Endothelial cell of umbilical vein (primary cell): ENCODE measurements around the gene DACT3.

Source experiments
- CTCF ChIP-seq, 2 donors: IDR thresholded peaks; 1 replicate in 1 of 2; 2 replicates in 1 of 2; pipeline ENCODE4 v1.5.1; 2011; ENCODE audit warnings: low read length in 2 of 2, mild to moderate bottlenecking in 2 of 2, moderate library complexity in 2 of 2, control low read depth in 1 of 2, inconsistent platforms in 1 of 2, low read depth in 1 of 2; ENCODE audit not compliant: insufficient read depth in 1 of 2; ENCODE audit errors: extremely low read depth in 1 of 2
- JUN ChIP-seq: IDR thresholded peaks from 2 replicates; pipeline ENCODE4 v1.6.1; 2011; ENCODE audit warnings: borderline replicate concordance, low read depth; ENCODE audit not compliant: insufficient read length, insufficient read depth
- POLR2AphosphoS5 ChIP-seq: IDR thresholded peaks from 2 replicates; pipeline ENCODE4 v1.6.1; 2012; ENCODE audit warnings: low read depth, mild to moderate bottlenecking, control low read depth, low read length, moderate library complexity; ENCODE audit not compliant: insufficient read depth

- TF ChIP-seq CTCF (IDR thresholded peaks at IDR 0.05; ENCODE audit: extremely low read depth in 1 of 2, insufficient read depth in 1 of 2, low read depth in 1 of 2, low read length in 2 of 2) (no peak), POLR2AphosphoS5 (no peak), JUN (no peak)
These were observed 397 bp downstream of the DACT3 start for GRCh38 chr19:46660551-46661019.
